SK-N-SH (cell line): Measurements from ENCODE around the gene ATG2A.

ENCODE experiments used
- EP300 ChIP-seq, 2 experiments: IDR thresholded peaks; 2 replicates each; pipeline versions ENCODE4 v1.4.0 to v1.6.1; 2012; ENCODE audit warnings: borderline replicate concordance in 1 of 2, low read depth in 1 of 2, low read length in 1 of 2
- POLR2AphosphoS5 ChIP-seq: IDR thresholded peaks from 2 replicates; pipeline ENCODE4 v1.6.1; 2012; ENCODE audit warnings: low read depth, low read length
- RFX5 ChIP-seq: IDR thresholded peaks from 2 replicates; pipeline ENCODE4 v1.6.1; 2012; ENCODE audit warnings: mild to moderate bottlenecking, improper control_type of control experiment, low read length
- RXRA ChIP-seq: IDR thresholded peaks from 2 replicates; pipeline ENCODE4 v1.4.0; 2012; ENCODE audit warnings: low read depth, mild to moderate bottlenecking, borderline replicate concordance
- TF ChIP-seq, protein P1 (sequence below): fragments of 200-600 bp; sonication (generic); IDR thresholded peaks from 2 replicates; pipeline ENCODE4 v1.6.1; 2017; ENCODE audit warnings: antibody characterized with exemption, mild to moderate bottlenecking, moderate library complexity
- TF ChIP-seq, protein P2 (sequence below): IDR thresholded peaks from 2 replicates; pipeline ENCODE4; 2012
- TF ChIP-seq, protein P3 (sequence below): fragments of 150-350 bp; IDR thresholded peaks from 2 replicates; pipeline ENCODE4 v1.6.1; 2016; ENCODE audit warnings: mild to moderate bottlenecking, low read depth, low read length

DNA sequence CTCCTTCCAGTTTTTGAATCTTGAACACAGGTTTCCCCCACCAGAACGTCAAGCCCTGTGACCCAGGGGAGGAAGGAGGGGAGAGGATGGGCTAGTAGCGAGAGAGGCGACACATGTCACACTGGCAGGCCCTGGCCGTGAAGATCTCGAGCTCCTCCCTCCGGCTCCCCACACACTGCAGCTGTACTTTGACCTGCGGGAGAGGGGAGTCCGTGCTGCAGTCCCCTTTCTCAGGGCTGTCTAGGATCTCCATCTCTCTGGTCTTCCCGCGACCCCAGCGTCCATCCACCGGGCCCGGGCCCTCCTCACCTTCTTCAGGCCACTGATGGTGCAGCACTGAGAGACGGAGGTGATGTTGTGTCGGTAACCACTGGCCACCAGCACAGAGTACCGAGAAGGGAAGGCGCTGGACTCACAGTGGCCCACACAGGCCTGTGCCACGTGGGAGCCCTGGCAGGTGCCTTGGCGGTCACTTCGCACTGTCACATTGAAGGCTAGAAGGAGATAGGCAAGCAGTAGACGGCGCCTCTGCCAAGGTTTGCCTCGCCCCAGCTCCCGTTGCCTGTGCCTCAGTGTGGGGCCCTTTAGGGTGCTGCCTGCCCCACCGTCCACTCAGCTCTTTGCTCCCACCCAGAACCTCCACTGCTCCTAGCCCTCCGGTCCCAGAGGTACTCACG, 17.8 kb upstream of the ATG2A start:
- TF ChIP-seq POLR2AphosphoS5 (no peak), RXRA (no peak), RFX5 (no peak), EP300 (IDR thresholded peaks at IDR 0.05; ENCODE audit: borderline replicate concordance in 1 of 2, low read depth in 1 of 2, low read length in 1 of 2) (no peak)
- TF ChIP-seq, protein P1, sequence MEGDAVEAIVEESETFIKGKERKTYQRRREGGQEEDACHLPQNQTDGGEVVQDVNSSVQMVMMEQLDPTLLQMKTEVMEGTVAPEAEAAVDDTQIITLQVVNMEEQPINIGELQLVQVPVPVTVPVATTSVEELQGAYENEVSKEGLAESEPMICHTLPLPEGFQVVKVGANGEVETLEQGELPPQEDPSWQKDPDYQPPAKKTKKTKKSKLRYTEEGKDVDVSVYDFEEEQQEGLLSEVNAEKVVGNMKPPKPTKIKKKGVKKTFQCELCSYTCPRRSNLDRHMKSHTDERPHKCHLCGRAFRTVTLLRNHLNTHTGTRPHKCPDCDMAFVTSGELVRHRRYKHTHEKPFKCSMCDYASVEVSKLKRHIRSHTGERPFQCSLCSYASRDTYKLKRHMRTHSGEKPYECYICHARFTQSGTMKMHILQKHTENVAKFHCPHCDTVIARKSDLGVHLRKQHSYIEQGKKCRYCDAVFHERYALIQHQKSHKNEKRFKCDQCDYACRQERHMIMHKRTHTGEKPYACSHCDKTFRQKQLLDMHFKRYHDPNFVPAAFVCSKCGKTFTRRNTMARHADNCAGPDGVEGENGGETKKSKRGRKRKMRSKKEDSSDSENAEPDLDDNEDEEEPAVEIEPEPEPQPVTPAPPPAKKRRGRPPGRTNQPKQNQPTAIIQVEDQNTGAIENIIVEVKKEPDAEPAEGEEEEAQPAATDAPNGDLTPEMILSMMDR: no peak
- TF ChIP-seq, protein P2, sequence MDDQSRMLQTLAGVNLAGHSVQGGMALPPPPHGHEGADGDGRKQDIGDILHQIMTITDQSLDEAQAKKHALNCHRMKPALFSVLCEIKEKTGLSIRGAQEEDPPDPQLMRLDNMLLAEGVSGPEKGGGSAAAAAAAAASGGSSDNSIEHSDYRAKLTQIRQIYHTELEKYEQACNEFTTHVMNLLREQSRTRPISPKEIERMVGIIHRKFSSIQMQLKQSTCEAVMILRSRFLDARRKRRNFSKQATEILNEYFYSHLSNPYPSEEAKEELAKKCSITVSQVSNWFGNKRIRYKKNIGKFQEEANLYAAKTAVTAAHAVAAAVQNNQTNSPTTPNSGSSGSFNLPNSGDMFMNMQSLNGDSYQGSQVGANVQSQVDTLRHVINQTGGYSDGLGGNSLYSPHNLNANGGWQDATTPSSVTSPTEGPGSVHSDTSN: no peak
- TF ChIP-seq, protein P3, sequence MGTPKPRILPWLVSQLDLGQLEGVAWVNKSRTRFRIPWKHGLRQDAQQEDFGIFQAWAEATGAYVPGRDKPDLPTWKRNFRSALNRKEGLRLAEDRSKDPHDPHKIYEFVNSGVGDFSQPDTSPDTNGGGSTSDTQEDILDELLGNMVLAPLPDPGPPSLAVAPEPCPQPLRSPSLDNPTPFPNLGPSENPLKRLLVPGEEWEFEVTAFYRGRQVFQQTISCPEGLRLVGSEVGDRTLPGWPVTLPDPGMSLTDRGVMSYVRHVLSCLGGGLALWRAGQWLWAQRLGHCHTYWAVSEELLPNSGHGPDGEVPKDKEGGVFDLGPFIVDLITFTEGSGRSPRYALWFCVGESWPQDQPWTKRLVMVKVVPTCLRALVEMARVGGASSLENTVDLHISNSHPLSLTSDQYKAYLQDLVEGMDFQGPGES: no peak
